ENCODE data around the gene TOLLIP.

Gene TOLLIP

GRCh38 chr11:1298695-1299492 lies 10.5 kb downstream of the TOLLIP start:
- DNase-seq (ENCODE audit: low read depth): peak; percentile 50

GRCh38 chr11:1297576-1298473 lies 11.6 kb downstream of the TOLLIP start:
- no peak for DNase-seq (ENCODE audit: low read depth)

- DNase-seq (ENCODE audit: low read depth): no peak
Observed at GRCh38 chr11:1297011-1297575, 12.3 kb downstream of the TOLLIP start.

DNA sequence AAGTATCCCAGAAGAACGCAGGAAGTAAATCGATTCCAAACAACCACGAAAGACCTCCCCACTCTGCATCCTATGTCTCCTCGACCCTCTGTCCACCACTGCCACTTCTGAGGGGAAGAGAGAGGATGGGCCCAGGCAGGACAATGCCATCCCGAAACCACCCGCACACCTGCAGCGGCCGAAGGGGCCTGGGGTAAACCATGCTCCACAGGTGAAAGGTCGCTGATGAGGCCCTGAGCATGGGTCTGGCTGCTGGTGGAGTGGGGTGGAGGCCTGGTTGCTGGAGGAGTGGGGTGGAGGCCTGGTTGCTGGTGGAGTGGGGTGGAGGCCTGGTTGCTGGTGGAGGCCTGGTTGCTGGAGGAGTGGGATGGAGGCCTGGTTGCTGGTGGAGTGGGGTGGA lies 13.1 kb downstream of the TOLLIP start:
- DNase-seq (ENCODE audit: low read depth): no peak

GRCh38 chr11:1295591-1295990 lies 13.8 kb downstream of the TOLLIP start:
- DNase-seq (ENCODE audit: low read depth): no peak

GRCh38 chr11:1295086-1295485 lies 14.3 kb downstream of the TOLLIP start:
- no peak for DNase-seq (ENCODE audit: low read depth)

GRCh38 chr11:1293619-1294015 lies 15.8 kb downstream of the TOLLIP start:
- DNase-seq (ENCODE audit: low read depth): no peak

DNA sequence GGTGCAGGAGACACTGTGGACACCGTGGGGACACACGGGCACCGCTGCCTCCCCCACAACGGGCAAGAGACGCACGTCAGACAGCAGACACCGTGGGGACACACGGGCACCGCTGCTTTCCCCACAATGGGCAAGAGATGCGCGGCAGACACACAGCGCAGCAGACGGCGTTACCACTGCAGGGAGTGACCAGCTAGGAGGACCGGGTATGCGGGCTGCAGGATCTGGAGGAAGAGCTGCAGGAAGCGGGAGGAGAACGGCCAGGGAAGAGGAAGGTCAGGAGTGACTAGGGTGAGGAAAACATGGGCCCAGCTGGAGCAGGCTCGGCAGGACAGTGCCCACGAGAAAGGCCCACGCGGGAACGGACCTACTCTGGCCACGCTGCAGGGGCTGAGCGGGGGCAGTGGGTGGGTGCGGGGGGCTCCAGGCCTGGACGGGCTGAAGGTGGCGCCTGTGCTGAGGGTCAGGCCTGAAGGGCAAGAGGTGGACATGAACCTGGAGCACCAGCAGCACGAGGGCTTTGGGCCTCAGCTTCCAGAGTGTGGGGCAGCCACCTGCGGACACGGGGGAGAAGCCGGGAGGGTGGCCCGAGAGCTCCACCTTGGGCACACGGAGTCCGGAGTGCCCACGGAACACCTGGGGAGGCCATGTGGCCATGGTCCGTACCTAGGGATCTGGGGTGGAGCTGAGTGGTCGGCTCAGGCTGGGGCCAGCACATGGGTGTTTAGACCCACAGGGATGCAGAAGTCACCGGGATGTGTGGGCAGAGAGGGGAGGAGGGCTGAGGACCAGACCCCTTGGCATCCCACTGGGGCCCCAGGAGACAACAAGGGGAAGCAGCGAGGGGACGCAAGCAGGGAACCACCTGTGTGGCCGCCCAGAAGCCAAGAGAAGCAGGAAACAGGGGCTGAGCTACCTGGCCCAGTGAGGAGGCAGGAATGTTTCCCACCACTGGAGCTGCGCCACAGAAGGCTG lies 16.5 kb downstream of the TOLLIP start:
- DNase-seq (ENCODE audit: low read depth): no peak

GRCh38 chr11:1292018-1292643 lies 17.3 kb downstream of the TOLLIP start:
- no peak for DNase-seq (ENCODE audit: low read depth)

GRCh38 chr11:1291295-1292017 lies 18.0 kb downstream of the TOLLIP start:
- no peak for DNase-seq (ENCODE audit: low read depth)

DNA sequence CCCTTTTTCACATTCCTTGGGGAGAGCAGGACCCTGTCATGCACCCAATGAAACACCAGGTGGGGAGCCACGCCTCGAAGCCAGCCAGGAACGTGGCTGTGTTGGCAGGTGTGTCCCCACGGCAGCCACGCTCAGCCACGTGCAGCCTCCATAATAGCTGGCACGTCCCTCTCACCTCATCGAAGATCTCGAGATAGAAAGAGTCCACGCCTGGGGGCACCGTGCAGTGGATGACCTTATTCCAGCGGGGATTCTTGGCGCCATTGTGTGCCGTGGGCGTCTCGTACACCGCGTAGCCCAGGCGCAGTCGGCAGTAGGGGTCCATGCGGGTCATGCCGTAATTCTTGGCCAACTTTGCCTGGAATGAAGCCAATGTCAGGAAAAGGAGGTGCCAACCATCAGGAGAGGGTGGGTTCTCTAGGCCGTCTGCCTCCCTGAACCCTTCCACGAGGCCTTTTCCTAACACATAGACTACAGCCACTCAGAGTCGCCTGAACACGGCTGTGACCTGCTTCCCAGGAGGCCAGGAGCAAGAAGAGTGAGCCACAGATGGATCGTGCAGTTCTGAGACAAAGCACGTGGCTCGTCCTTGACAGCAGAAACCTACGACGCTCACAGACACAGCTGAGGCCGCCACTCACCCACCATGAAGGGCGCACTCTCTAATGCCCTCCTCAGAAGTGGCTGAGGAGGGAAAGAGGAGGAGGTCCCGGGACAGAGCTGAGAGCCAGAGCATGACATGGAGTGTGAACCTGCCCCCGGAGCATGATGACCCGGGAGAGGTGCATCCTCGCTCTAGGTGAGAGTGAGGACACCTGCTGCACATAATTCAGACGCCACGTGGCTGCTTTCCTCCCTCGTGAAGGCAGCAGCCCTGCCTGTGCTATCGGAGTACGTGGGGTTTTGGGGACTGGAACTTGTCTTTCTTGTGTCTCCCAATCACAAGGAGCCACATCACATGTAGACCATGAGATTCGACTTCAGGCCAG lies 19.1 kb downstream of the TOLLIP start:
- DNase-seq (ENCODE audit: low read depth): no peak

DNA sequence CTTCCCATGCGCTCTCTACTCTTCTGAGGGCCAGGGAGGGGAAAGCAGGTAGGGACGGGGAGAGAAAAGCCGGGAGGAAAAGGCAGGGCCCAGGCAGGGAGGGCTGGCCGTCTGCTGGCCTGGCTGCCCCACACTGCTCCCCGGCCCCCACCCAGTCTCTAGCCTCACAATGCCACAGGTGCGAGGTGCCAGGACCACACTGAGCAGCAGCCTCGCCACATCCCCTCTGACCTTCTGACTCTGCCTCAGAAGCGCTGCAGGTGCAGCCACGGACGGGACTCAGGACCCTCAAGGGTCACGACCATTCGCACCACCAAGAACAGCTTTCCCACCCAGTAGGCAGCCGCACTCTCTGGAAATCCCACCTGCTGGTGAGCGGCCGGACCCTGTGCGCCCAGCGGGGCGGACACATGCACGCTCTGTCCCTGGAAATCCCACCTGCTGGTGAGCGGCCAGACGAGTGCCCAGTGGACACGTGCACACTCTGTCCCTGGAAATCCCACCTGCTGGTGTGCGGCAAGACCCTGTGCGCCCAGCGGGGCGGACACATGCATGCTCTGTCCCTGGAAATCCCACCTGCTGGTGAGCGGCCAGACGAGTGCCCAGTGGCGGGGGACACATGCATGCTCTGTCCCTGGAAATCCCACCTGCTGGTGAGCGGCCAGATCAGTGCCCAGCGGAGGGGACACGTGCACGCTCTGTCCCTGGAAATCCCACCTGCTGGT lies 20.1 kb downstream of the TOLLIP start:
- no peak for DNase-seq (ENCODE audit: low read depth)

DNA sequence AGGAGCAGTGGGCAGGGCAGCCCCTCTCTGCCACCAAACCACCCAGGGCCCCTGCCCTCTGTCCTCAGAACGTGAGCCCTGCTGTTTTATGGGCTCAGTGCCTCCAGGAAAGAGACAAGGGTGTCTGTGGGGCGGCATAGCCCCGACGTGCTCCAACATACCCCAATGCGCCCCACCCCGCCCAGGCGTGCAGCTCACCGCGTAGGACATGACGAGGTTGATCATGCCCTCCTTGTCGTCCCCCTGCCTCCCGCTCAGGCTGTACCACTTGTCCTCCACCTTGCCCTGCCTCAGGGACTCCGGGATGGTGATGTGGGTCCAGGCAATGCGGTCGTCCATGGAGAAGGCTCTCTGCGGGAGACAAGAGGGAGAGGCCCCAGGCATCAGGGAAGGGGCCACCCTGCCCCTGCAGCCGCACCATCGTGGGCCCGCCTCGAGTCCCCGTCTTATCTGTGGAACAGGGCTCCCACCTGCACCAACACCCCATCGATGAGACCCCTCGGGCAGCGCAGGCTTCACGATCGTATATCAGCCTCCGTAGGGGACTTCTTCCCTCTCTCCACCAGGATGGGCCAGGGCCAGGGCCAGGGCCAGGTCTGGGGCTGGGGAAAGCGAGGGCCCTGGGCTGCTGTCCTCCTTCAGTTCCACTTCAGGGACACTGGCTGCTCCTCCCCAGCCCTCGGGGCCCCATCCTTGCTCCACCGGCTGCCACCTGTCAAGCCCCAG lies 20.8 kb downstream of the TOLLIP start:
- DNase-seq (ENCODE audit: low read depth): no peak

GRCh38 chr11:1287928-1288327 lies 21.5 kb downstream of the TOLLIP start:
- DNase-seq (ENCODE audit: low read depth): no peak

GRCh38 chr11:1285876-1286275 lies 23.6 kb downstream of the TOLLIP start:
- DNase-seq (ENCODE audit: low read depth): no peak

DNA sequence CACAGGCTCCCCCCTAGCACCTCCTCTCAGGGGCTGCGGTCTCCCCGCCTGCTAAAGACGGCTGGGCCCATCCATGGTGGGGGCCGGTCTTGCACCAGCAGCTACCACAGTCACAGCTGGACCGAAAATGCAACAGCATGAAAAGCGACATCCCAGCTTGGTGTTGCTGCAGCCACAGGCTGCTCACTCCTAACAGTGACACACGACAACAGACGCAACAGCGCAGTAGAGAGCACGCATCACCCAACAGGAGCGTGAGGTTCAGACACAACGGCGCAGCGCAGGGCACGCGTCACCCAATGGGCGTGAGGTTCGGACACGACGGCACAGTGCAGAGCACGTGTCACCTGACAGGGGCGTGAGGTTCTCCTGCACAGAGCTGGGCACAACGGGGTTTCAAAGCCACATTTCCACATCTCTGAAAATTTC lies 24.1 kb downstream of the TOLLIP start:
- no peak for DNase-seq (ENCODE audit: low read depth)

DNA sequence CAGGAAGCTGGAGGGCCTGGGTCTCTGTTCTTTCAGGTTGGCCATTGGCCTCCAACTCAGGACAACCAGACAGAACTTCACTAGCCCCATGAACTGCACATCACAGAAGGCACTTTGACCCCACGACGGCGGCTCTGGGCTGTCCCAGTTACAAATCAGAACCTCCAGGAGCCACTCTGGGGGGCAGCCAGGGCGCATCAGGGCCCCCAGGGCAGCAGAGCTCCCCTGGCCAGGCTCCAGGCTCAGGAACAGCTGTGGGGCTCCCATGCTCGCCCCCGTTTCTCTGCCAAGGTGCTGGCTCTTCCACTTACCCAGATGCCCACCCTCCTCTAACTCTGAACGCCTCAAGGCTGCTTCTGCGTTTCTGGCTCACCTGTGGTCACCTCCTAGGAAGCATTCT lies 25.5 kb downstream of the TOLLIP start:
- DNase-seq (ENCODE audit: low read depth): no peak

DNA sequence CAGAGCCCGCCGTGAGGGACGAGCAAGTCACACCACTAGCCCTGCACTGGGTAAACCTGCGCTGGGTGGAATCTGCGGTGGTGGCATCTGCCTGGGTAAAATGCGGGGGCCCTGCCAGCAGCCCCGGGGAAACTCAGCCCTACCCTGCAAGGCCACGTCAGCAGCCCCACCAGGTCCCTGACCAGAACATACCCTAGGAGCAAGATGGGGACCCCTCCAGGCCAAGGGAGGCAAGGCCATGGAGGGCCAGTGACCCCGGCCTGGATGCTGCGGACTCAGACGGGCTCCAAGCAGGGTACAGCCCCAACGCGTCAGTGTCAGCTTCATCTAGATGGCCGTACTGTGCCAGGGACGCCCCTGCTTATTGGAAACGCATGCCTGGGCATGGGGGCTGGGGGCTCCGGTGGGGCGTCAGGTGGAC lies 26.3 kb downstream of the TOLLIP start:
- no peak for DNase-seq (ENCODE audit: low read depth)
